ENCODE data around the gene WDFY4.

The WDFY4 gene

DNA sequence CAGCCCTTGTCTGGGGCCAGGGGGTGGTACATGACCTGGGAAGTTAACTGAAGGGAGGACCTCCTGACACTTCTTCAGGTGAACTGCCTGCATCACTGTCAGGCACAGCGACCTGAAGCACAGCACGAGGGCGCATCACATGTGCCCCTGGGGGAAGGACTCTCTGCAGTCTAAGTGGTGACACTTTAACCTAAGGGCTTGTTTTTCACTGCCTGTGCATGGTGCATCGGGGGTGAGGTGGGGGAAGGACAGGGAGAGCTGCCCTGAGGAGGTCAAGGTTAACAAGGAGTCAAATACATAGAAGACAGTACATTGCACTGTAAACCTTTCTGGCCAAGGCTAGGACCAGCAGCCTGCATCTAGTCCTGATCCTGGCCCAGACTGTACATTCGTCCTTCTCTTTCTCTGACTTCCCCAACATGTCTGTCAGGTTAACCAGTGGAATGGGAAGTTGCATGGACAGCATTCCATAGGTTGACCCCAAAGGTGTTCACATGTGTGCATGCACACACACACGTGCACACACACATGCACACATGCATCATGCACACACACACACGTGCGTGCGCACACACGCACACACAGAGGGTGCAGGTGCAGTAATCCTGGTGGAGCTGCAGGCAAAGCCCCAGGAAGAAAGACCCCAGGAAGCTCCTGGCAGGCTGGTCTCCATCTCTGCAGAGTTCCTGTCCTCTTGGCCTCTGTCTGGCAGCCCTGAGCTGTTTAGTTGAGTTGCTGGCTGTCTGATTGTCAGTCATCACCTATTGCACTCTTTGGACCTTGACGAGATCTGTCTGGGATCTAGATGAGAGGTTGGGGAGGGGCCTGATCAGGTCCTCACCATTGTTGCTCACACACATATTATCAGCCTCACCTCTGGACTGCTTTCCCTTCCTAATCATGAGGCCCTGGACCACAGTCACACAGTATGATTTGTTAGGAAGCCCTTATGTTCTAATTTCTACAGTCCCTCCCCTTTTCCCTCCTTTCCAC, 37.8 kb downstream of the WDFY4 start:
- no peak for DNase-seq

DNA sequence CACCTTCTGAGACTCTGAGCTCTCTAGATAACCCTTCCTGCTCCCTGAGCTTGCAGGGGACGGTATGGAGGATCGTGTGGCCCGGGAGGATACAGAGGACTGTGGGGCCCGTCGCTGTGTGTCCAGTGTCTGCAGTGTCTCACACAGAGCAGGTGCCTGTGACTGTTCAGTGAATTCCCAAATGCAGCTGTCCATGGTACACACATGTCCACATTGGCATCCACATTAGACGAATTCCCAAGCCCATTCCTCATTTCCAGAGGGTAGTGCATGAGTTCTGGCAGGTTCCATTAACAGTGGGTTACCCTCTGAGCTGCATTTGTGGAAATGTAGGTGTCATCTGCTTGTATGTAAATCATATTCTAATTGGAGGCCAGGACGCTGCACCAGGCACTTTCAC, 39.5 kb downstream of the WDFY4 start:
- DNase-seq: no peak

DNA sequence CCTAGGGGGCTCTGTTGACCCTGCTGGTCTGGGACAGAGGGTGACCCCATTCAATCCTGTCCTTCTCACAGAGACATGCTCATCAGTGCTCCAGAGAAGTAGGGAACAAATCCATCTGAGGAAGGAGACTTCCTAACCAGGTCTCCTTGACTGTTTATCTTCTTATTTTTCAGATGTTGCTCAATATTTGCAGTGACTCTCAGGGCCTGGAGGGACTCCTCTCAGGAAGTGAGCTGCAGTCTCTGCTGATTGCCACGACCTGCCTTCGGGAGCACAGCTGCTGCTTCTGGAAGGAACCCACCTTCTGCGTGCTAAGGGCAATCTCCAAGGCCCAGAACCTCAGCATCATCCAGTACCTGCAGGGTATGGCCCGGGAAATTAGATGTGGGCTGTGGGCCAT, 41.0 kb downstream of the WDFY4 start:
- no peak for DNase-seq

DNA sequence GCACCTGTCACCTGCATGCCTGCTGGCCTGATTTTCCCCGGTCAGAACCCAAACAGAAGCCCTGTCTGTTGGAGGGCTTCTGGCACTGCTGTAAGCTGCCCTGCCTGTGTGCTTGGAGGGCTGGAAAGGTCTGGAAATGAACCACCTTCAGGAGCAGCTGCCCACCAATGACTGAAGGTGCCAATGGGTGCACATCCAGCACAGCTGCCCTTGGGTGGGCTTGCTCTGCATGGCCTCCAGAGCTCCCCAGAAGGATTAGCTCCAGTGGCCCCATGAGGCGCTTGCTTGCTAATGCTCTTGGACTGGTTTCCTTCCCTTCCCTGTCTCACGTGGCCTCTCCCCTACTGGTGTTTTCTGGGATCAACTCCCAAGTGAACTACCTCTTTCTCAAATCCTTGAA, 43.2 kb downstream of the WDFY4 start:
- no peak for DNase-seq

DNA sequence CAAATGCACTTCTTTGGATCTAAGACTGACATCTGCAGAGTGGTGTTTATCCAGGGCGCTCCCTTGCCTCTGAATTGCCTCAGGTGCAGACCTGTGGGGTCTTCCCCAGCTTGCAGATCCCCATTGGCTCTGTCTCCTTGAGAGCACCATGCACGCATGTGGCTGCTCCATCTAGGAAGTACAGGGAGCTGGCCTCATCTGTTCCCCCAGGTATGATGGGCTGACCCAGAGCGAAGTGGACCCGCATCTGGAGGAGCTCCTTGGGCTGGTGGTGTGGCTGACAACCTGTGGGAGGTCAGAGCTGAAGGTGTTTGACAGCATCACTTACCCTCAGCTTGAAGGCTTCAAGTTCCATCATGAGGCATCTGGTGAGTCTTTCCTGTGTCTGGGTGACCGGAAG, 44.5 kb downstream of the WDFY4 start:
- DNase-seq: no peak

DNA sequence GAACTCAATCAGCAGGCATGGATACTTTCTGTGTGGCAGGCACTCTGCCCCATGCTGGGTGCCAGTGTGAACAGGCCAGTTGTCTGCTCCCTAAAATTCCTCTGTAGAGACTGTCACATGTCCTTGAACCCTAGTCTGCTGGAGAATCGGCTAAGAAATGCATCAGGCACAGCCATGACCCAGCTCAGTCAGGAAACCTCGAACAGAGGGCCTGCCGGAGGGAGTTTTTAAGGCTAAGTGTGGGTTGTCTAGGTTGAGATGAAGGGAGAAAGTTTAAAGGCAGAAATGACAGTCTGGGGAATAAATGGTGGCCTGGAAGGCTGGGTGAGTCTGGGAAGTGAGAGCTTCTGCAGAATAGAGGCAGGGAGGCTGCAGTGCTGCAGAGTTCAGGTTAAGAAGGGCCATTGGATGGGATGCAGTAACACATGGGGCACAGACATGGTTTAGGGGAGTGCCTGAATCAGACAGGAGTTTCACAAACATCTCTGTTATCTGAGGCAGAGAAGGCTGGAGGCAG, 45.3 kb downstream of the WDFY4 start:
- no peak for DNase-seq

DNA sequence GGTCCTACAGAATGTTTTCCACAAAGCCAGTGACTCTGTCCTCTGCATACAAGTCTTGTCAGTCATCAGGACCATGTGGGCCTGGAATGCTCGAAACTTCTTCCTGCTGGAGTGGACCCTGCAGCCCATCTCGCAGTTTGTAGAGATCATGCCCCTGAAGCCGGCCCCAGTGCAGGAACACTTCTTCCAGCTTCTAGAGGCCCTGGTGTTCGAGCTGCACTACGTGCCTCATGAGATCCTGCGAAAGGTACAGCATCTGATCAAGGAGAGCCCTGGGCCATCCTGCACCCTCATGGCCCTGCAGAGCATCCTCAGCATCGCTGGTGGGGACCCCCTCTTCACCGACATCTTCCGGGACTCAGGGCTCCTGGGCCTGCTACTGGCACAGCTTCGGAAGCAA, 46.5 kb downstream of the WDFY4 start:
- no peak for DNase-seq

DNA sequence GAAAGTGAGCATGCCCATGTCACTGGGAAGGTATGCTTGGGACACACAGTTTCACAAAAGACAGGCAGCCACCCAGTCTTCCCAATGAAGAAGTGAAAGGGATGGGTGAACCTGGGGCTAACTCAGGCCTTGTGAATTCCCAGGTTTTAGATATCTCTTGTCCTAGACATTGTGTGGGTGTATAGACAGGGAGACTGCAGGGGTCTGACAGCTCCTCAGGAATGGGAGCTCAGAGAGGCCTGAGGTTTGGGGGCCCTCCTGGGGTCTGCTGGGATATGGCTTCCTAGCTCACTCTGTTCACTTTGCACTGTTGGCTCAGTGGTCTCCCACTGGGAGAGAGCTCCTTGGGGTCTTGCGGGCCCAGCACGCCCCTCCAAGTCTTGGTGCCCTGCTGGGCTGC, 47.0 kb downstream of the WDFY4 start:
- DNase-seq: no peak

DNA sequence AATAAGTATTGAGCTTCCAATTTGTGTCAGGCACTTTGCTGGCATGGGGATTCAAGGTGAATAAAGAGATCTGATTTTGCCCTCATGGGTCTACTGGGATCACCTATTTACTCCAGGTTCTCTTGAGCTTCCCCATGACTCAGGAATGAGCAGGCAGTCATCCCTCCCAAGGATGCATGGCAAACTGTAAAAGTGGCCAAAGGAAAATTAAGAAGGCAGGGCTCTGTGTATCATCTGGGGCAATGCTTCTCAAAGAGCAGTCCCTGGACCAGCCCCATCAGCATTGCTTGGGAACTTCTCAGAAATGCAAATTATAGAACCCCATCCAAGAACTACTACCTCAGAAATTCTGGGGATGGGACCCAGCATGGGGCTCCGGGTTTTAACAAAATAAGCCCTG, 48.7 kb downstream of the WDFY4 start:
- no peak for DNase-seq

DNA sequence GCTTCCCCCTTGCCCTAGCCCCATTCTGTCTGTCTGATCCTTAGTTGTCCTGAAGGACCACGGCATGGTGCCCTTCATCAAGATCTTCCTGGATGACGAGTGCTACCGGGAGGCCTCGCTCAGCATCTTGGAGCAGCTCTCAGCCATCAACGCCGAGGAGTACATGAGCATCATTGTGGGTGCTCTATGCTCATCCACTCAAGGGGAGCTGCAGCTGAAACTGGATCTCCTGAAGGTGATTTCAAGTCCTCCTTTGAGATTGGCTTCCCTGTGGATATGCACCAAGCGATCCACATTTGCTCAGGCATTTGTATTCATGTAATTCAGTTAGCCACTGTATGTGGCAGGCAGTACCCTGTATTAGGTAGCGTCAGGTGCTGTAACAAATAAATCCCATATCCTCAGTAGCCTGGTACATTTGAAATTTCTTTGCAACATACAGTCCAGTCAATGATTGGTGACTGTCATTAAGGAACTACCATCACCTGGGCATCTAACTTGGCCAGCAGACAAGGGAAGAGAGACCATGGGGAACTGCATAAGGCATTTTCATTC, 51.2 kb downstream of the WDFY4 start:
- DNase-seq: no peak

DNA sequence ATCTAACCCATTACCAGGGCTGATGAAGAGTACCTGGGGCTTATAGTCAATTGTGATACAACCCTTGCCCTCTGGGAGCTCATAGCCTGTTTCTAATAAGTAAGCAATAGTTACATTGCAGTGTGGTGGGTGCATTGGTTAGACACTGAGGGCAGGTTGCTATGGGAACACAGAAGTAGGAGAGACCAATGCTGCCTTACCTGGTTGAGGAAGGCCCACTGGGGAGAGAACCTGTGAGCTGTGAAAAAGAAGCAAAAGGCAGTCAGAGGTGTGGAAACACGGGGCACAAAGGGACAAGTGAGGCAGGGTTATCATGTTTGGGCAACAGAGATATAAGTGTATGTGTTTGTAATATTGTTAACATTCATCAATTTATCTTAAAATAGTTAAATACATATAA, 51.9 kb downstream of the WDFY4 start:
- no peak for DNase-seq

DNA sequence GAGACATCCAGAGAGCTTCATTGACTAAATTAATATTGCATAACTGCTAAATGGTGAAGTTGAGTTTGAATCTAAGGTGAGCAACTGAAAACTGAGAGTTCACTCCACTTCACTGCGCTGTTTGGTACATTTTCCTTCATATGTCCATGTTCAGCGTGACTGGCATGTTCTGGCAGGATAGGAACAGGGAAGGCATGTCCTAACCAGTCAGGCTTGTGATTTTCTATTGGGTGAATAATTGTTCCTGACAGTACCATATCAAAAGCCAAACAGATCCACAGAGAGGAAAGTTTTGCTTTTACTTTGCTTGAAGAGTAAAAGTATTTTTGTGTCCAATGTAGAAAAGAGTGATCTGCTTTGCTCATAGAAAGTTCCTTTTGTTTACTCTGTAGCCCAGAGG, 53.2 kb downstream of the WDFY4 start:
- DNase-seq: no peak

DNA sequence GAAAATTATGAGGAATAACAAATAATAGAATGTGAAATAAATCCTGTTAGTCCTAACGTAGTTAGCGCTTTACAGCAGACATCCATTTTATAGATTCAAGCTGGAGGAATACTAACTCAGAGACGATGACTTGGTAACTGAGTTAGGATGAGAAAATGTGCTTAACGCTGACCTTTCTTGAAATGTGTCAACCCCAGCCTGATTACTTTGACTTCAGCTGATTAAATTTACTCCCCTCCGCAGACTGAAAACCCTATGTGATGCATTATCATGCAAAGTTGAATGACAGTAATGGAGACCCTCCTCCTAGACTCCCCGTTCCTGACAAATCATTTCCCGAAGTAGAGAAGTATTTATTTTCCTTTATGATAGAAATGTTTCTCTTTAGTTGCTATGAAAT, 54.5 kb downstream of the WDFY4 start:
- no peak for DNase-seq

DNA sequence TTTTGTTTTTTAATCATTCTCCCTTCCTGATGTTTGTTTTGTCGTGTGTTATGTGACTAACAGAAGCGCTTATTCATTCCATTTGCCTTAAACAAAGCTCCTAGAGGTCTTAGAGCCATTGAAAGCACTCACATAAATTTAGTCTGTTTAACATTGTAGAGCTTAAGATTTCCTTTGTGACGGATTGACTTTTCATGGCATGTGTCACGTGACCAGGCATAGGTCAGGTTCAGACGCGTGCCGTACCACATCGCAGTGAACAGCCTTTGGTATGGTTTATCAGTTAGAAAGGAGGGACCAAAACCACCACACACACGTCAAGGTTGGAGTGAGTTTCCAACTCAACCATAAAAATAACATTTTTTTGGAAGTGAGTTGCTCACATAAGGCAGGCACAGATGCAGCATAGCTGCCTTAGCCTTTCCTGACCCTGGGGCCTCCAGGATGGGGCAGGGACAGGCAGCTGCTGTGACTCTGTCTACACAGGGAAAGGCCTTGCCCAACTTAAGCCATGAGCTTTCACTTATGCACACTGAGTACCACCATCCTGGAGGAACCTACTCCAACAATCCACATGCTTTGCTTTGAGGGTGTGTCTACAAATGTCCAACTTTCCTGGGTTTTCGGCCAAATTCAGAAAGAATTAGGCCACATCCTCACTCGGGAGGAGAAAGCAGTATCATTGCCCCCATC, 55.5 kb downstream of the WDFY4 start:
- no peak for DNase-seq

DNA sequence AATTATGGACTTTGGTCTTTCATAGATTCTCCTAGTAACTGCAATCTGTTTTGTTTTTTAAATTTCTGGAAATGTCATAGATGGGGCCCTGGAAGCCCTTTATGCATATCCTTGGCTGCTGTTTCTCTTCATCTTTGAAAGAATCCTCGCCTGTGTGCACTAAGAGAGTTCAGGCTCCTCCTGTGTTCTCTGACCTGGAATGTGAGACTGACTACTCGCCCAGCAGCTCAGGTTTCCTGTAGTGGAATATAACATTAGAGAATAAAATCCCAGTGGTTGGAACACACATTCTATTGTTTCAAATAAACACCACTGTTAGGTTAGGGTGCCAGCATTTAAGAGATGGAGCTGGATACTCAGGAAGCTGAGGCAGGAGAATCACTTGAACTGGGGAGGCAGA, 56.3 kb downstream of the WDFY4 start:
- DNase-seq: no peak

DNA sequence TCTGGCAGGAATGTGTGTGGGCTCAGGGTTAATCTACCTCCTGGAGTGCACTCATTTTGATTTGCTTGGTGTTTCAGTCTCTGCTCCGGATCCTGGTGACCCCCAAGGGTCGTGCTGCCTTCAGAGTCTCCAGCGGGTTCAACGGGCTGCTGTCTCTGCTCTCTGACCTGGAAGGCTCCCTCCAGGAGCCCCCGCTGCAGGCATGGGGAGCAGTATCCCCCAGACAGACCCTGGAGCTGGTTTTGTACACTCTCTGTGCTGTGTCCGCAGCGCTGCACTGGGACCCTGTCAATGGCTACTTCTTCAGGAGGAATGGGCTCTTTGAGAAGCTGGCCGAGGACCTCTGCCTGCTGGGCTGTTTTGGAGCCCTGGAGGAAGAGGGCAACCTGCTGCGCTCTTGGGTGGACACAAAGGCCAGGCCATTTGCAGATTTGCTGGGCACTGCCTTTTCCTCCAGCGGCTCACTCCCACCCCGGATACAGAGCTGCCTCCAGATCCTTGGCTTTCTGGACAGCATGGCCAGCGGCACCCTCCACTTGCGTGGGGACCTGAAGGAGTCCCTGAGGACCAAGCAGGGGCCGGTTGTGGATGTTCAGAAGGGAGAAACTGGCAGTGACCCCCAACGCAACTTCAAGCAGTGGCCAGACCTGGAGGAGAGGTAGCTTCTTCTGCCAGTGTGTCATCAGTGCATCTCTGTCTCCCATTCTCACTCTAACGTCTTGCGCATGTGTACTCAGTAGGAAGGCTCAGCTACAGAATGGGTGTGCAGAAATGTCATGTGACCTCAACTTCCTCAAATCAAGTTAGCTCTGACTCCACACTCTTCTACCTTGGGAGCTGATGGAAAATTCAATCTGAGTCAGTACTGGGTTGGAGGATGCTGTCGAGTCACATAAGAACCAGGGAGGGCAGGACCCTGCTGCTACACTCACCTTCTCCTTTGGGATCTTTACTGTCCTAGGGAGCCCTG, 58.5 kb downstream of the WDFY4 start:
- DNase-seq: no peak

DNA sequence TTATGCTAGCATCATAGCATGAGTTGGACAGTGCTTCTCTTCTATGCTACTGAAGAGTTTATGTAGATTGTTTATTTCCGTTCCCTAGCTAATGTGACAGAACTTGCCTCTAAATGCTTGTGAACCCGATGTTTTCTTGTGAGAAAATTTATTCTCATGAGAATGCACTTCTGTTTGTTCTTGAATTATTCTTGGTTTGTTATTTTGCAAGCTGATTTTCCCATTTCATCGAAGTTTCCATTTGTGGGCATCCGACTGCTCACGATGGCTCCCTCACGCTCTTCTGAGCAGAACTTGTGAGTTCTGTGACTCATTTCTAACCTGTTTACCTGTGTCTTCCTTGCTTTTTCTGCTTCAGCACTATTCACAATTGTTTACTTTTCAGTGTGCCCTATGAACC, 59.9 kb downstream of the WDFY4 start:
- DNase-seq: no peak

DNA sequence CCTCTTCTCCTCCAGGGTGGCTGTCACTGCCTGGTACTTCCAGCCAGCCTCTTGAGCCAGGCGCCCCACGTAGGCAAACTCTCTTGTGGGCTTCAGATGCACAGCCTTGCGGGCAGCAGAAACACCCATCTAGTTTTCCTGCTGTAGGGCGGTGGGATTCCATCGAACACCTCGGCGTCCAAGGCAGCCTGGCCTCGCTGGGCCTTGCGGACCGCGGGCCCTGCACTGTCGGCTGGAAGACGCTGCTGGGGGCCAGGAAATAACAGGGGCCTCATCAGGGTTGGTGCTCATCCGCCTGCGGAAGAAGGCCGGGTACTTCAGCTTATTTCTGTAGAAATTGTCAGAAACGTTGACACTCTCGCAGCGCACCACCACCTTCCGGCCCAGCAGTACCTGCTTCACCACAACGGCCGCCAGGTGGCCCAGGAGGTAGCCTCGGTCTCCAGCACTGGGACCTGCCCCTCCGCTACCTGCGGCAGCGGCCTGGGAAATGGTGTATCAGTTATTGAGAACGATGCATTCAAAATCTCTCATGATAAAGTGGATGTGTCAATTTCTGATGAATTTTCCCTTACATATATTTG, 61.1 kb downstream of the WDFY4 start:
- no peak for DNase-seq

DNA sequence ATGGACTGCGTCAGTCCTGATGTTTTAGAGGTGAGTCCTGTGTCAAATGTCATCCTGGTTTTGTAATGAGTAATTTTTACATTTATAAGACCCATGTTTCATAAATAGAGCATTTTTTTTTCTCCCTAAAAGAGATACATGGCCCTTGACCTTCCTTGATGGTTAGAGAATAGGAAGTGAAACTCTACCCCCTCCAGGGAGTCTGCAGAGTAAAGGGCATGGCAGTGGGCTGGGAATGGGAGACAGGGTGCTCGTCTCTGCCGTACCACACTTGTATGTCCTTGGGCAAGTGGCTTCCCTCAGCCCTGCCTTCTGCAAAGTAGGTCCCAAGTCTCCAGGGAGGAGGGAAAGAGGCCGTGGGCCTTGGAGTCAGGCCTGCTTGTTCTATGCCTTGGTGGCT, 63.9 kb downstream of the WDFY4 start:
- DNase-seq: no peak

DNA sequence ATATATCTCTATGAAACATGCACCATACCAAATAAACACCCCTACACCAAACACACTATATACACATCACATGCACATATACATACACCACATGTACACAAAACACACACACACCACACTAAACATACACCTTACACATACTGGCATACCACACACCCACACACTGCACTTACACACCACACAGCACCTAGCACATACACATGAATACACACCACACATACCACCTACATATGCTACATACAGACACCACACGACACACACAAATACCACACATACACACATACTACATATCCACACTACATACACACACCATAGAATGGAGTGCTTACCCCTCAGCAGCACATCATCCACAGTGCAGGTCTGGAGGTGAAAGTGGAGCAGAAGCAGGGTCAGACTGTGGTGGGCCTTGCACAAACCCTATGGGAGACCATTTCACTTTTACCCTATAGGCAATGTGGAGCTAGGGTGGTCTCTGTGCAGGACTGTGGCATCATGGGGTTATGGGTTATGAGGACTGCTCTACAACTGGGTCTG, 64.6 kb downstream of the WDFY4 start:
- no peak for DNase-seq

DNA sequence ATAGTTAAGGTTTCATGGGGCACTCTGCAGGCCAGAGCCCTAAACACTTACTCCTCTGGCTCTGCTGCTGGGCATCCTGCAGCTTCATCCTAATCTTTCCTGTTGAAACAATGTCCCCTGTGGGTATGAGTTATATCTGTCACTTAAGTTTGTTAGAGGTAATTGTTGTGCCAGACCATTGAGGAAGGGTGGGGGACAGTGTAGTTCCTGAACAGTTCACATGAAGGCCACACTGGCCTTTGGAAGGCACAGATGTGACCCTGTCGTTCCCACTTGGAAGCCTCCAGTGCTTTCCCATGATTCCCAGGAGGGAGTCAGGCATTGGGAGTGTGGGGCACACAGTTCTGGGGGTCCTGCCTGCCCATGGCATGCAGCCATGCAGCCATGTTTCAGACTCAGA, 65.3 kb downstream of the WDFY4 start:
- no peak for DNase-seq

DNA sequence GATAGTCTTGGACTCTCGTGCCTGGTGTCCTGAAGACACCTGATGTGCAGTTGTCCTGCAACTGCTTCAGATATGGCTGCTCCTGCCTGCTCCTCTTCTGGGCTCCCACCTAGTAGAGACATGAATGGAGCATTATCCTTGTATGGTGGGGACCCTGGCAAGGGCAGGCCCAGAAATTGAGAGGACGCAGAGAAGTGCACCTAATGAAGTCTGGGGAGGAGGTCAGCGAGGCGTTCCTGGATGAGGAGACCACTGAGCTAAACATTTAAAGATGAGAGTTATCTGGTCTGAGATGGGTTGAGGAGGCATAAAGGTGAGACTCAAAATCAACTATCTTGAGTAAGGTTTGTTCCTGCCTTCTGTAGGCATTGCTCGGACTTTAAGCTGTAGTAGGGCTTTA, 66.3 kb downstream of the WDFY4 start:
- no peak for DNase-seq
